ENCODE data around the gene GPR62.

The GPR62 gene

DNA sequence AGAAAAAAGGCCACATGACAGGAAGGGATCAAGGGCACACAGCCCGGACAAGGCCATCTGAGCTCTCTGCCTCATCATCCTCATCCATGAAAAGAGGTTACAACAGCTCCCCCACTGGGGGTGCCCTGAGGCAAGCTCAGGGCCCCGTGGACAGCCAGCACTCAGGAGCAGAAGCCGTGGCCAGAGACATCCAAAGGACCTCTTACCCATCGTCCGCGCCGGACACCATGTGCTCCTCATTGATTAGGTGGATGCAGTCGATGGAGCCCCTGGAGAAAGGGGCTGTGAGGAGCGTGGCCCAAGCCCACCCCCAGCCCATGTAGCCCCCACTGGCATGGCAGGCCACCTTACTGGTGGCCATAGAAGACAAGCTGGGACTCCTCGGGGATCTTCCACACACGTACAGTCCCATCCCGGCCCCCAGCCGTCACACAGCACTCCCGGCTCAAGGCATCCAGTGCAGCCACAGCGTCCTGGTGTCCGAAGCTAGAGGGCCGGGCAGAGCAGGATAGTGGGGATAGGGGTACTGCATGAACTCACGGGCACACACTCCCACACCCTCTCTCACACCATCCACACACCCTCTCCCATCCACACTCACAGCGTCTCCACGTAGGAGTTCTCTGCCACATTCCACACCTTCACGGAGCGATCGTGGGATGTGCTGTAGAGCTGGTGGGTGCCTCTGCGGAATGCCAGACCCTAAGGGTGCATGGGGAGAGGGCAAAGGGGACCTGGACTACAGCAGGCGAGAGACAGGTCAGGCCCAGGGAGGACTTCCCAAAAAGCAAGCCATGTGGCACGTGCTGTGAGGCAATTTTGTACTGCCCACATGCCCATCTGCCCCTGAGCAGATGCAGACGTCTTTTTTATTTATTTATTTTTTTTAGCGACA, 19.9 kb upstream of the GPR62 start:
- DNase-seq (ENCODE audit: low read depth), result no peak
- TF ChIP-seq, protein P1, sequence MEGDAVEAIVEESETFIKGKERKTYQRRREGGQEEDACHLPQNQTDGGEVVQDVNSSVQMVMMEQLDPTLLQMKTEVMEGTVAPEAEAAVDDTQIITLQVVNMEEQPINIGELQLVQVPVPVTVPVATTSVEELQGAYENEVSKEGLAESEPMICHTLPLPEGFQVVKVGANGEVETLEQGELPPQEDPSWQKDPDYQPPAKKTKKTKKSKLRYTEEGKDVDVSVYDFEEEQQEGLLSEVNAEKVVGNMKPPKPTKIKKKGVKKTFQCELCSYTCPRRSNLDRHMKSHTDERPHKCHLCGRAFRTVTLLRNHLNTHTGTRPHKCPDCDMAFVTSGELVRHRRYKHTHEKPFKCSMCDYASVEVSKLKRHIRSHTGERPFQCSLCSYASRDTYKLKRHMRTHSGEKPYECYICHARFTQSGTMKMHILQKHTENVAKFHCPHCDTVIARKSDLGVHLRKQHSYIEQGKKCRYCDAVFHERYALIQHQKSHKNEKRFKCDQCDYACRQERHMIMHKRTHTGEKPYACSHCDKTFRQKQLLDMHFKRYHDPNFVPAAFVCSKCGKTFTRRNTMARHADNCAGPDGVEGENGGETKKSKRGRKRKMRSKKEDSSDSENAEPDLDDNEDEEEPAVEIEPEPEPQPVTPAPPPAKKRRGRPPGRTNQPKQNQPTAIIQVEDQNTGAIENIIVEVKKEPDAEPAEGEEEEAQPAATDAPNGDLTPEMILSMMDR (IDR thresholded peaks at IDR 0.05; ENCODE audit: low read depth, low read length, missing control alignments), result no peak
- H3K4me3 ChIP-seq (ENCODE audit: low read depth, low read length), result no peak overlapping the region

DNA sequence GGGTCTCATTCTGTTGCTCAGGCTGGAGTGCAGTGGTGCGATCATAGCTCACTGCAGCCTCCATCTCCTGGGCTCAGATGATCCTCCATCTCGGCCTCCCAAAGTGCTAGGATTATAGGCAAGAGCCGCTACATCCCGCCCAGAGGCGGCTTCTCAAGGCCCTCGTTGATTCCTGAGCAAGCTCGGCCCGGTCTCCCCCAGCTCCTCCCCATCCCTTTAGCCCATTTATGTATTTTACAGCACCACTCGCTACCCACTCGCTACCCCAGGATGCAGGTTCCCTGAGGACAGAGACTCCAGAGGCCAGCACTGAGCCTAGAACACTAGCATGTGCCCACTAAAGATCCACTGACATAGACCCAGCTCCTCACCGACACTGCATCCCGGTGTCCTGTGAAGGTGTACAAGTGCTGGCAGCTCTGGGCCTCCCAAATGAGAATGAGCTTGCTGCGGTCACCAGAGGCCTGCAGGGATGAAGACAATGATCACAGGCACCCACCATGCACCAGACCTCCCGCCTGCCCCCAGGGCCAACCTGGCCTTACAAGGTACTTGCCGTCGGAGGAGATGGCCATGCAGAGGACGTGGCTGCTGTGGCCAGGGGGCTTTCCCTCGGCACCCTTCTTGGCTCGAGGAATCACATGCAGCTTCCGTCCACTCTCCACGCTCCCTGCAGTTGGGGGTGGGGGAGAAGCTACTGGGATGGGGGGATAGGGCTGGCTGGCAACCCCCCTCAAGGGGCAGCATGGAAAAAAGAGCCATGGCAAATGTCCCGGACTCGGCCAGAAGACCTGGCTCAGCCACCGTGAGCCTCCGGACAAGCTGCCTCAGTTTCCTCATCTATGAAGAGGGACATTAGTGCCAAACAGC, 19.1 kb upstream of the GPR62 start:
- no peak for DNase-seq (ENCODE audit: low read depth)
- TF ChIP-seq, protein P1 (IDR thresholded peaks at IDR 0.05; ENCODE audit: low read depth, low read length, missing control alignments), result no peak
- H3K4me3 ChIP-seq (ENCODE audit: low read depth, low read length), result no peak overlapping the region

DNA sequence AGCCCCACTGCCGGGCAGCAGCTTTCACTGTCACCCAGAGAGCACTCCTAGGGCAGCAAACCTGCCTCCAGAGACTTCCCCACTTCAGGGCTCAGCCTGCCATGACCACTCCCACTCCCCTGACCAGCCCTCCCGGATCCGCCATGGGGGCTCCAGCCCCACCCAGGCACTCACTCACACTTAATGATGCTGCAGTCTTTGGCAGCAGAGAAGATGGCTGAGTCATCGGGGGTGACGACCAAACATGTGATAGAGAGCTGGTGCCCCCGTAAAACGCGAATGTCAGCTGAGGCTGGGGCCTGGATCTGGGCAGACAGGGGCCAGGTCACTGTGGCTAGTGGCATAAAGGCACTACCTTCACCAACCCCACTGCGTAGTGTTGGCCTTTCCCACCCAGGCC, 18.2 kb upstream of the GPR62 start:
- TF ChIP-seq, protein P1 (IDR thresholded peaks at IDR 0.05; ENCODE audit: low read depth, low read length, missing control alignments), result no peak
- DNase-seq (ENCODE audit: low read depth), result no peak
- no peak overlapping the region for H3K4me3 ChIP-seq (ENCODE audit: low read depth, low read length)

DNA sequence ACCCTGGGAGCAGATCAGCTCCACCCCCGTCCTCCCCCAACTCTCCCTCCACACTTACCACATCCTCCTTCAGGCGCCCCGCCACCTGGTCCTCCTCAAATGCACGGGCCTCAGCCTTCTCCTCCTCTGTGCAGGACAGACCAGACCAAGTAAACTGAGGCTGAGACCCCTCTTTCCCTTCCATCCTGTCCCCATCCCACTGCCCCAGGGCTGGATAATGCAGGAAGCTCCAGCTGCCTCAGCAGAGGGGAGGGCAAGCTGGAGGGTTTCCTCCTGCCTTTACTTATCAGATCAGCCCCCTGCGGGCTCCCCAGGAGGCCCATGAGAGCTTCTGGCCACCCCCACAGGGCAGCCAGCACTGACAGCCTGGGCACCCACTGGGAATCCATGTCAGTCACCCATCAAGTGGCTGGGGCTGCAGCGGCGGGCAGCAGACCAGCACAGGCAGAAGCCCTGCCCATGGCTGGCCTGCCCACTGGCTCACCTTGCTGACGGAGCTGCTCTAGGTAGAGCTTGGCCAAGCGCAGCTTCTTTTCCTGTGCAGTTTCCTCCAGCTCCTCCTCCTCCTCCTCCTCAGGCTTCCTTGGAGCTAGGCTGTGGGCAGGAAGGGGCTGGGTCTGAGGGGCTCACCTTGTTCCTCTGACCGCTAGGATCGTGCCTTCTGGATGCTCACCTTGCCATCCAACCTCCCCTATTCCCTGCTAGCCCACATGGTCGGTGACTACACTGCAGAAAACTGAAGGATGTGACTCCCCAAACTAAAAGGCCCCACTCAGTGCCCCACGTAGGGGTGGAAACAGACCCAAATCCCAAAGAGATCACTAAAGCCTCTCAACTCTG, 17.4 kb upstream of the GPR62 start:
- no peak overlapping the region for H3K4me3 ChIP-seq (ENCODE audit: low read depth, low read length)
- no peak for DNase-seq (ENCODE audit: low read depth)
- TF ChIP-seq, protein P1 (IDR thresholded peaks at IDR 0.05; ENCODE audit: low read depth, low read length, missing control alignments), result no peak

DNA sequence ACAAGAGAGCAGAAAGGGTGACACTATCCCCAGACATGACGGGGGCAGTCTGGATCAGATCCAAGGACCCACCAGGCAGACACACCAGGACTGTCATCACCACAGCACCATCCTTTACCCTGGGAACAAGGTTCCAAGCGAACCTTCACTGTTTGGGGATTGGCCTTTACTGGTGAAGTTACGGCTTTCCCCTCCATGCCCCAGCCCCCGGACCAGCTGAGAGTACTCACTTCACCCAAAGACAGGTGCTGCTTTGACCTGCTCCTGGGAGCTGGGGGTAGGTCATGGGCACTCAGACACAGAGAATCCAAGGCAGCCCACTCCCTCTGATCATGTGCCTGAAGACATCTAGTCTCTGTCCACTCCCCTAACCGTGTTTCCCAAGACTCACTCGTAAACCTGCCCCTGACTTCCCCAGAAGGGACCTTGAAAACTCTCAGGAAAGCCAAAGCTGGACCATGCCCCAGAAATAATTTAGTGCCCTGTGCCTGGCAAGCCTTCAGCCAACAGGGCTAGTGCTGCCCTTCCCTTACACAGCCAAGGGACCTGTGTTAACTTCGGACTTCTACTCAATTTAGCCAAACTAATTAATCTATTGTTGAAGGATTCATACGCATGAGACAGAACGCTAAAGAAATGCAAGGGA, 16.3 kb upstream of the GPR62 start:
- TF ChIP-seq, protein P1 (IDR thresholded peaks at IDR 0.05; ENCODE audit: low read depth, low read length, missing control alignments), result no peak
- no peak overlapping the region for H3K4me3 ChIP-seq (ENCODE audit: low read depth, low read length)
- DNase-seq (ENCODE audit: low read depth), result no peak

Measured in GM12864 (cell line).